ENCODE measurements around the gene ADAR.

The ADAR gene

GRCh38 chr1:154622503-154623039 is 14.6 kb upstream of the ADAR start:
- intact Hi-C loops (cut with DNase I; ENCODE audit: low total_unique reads) = loop anchor here (10.0 kb wide), 1 partner anchor 58 kb away; the partner anchor contains the start of gene CHRNB2
- Histone ChIP-seq H3K27ac (no peak overlapping the region), H3K27me3 (no peaks in the 10 kb centered on the region), H3K36me3 (no peaks in the 10 kb centered on the region), H3K4me1 (peaks cover 0 to 18% (median 10%) of the 10 kb centered on the region in 4 donors), H3K9me3 (no peaks in the 10 kb centered on the region), H3K4me3 (no peak overlapping the region)
- DNase-seq = no peak
- TF ChIP-seq CTCF (IDR thresholded peaks at IDR 0.05) = no peak

- no peak overlapping the region for H3K4me3 ChIP-seq
- no peak for TF ChIP-seq CTCF (IDR thresholded peaks at IDR 0.05)
- no peaks in the 10 kb centered on the region for H3K9me3 ChIP-seq
- no peak overlapping the region for H3K27ac ChIP-seq
- no peaks in the 10 kb centered on the region for H3K27me3 ChIP-seq
- intact Hi-C loops (cut with DNase I; ENCODE audit: low total_unique reads) = loop anchor here (10.0 kb wide), 1 partner anchor 57 kb away; the partner anchor contains the start of gene CHRNB2
- H3K36me3 ChIP-seq = no peaks in the 10 kb centered on the region
- H3K4me1 ChIP-seq = peaks cover 0 to 17% (median 8%) of the 10 kb centered on the region in 4 donors
- DNase-seq = no peak
These were observed 13.9 kb upstream of the ADAR start for GRCh38 chr1:154621875-154622274.

GRCh38 chr1:154620751-154621150 is 12.8 kb upstream of the ADAR start:
- no peak overlapping the region for H3K27ac ChIP-seq
- no peaks in the 10 kb centered on the region for H3K27me3 ChIP-seq
- intact Hi-C loops (cut with DNase I; ENCODE audit: low total_unique reads) = loop anchor here (10.0 kb wide), 1 partner anchor 56 kb away; the partner anchor contains the start of gene CHRNB2
- no peak for DNase-seq
- no peak for TF ChIP-seq CTCF (IDR thresholded peaks at IDR 0.05)
- H3K36me3 ChIP-seq = no peaks in the 10 kb centered on the region
- H3K4me3 ChIP-seq = no peak overlapping the region
- H3K9me3 ChIP-seq = no peaks in the 10 kb centered on the region
- H3K4me1 ChIP-seq = peaks cover 0 to 7% (median 0%) of the 10 kb centered on the region in 4 donors

GRCh38 chr1:154619181-154619948 is 11.4 kb upstream of the ADAR start:
- intact Hi-C loops (cut with DNase I; ENCODE audit: low total_unique reads) = no loop called here
- TF ChIP-seq CTCF (IDR thresholded peaks at IDR 0.05) = no peak
- H3K27me3 ChIP-seq = no peaks in the 10 kb centered on the region

GRCh38 chr1:154616659-154617345 is 8.8 kb upstream of the ADAR start:
- no peaks in the 10 kb centered on the region for H3K9me3 ChIP-seq
- no peak for TF ChIP-seq CTCF (IDR thresholded peaks at IDR 0.05)
- intact Hi-C loops (cut with DNase I; ENCODE audit: low total_unique reads) = no loop called here
- H3K27me3 ChIP-seq = no peaks in the 10 kb centered on the region
- H3K27ac ChIP-seq = no peak overlapping the region
- no peak for DNase-seq
- no peaks in the 10 kb centered on the region for H3K4me1 ChIP-seq
- no peak overlapping the region for H3K4me3 ChIP-seq
- H3K36me3 ChIP-seq = no peaks in the 10 kb centered on the region

More at GRCh38 chr1:154619181-154619948, 11.4 kb upstream of the ADAR start:
- Histone ChIP-seq H3K36me3 (no peaks in the 10 kb centered on the region), H3K9me3 (no peaks in the 10 kb centered on the region), H3K4me1 (no peaks in the 10 kb centered on the region), H3K4me3 (no peak overlapping the region), H3K27ac (no peak overlapping the region)
- DNase-seq = no peak

All from tibial artery (tissue), 4 donors.